HG03064 (cell line): ENCODE measurements around the gene ATP1A4.

Source experiments
- ATAC-seq: cut with Tn5 transposase; IDR thresholded peaks from one replicate; pipeline ENCODE4 v1.9.1; 2021; ENCODE audit warnings: low read depth; ENCODE audit not compliant: unreplicated experiment

Gene ATP1A4

DNA sequence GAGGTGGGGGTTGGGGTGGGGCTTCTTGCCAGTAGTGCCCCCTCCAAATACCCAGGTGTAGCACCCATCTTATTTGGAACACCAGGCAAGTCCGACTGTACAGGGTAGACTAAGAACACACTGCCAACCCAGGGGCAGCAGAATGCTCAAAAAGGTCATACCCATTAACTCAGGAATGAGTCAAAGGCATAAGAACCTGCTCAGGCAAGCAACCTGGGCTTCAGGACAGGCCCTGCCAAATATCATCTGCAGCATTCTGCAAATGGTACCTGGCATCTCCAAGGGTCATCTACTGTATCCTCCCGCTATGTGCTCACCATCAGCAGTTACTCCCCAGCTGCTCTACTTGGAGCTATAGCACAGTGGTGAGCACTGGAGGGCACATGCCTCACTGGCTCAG is 73.2 kb downstream of the ATP1A4 start:
- ATAC-seq = no peak

DNA sequence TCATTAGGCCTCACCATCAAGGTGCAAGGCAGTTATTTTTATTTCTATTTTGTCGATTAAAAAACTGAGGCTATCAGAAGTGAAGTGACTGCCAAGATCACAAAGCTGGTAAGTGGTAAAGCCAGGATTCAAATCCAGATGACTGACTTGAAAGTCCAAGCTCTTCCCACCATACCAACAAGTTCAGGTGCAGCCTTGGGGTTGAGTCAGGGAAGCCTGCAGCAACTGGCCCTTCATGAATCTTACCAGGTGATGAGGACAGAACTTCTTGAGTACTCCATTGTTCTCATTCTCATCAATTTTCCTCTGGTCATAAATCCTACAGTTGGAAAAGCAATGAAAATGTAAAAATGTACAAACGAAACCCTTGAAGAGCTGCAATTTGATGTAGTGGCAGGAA is 73.9 kb downstream of the ATP1A4 start:
- no peak for ATAC-seq

DNA sequence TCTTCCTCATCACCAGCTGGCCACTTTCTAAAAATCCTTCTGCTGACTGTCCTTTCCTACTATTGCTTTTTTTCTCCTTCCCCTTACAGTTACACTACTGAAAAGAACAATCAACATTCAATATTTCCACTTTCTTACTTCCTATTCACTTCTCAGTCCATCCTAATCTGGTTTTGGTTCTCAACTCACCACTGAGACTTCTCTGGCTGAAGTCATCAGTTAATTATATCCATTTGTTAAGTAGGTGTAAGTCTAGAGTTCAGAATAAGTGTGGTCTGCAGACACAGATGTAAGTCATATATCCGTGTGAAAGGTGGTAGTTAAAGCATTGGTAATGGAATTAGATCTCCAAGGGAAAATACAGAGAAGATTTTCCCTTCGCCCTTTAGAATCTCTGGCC is 75.2 kb downstream of the ATP1A4 start:
- no peak for ATAC-seq

DNA sequence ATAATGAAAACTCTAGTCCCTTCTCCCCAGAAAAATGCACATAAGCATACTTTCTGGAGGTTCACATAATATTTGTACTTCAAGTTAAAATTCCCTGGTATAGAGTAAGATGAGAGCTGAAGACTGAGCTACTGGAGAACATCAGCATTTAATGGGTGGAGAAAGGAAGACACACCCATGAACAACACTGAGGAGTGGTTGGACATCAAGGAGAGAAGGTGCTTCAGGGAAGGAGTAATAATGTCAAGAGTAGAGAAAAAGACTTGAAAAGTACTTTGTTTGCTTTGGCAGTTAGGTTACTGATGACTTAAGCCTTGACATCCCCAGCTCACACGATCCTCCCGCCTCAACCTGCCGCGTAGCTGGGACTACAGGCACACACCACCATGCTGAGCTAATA is 75.6 kb downstream of the ATP1A4 start:
- ATAC-seq = no peak

DNA sequence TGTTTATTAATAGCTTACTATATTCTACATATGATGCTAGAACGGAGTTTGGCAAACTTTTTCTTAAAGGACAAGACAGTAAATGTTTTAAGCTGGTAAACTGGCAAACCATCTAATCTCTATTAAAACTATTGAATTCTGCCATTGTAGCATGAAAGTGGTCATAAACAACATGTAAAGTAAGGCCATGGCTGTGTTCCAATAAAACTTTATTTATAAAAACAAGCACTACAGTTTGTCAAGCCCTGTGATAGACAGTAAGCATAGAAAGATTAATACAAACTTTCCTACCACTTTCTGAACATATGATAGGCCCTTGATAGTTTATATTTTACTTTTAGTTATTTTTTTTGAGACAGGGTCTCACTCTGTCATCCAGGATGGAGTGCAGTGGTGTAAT is 76.2 kb downstream of the ATP1A4 start:
- ATAC-seq = no peak

DNA sequence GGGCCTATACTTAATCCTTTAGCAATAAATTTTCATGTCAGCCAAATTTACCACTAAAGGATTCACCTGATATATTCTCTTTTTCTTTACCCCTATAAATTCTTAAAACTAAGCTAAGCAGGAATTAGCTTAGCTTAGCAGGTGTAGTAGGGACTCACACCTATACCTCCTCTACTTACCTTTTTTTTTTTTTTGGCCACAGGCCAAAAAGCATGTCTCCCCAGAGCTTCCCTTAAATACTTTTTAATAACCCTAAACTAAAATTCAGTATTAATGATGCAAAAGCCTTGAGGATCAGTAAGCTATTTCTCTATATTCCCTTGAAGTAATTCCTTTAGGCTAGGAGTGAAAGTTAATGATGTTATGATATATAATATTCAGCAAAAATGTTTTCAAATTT is 77.0 kb downstream of the ATP1A4 start:
- ATAC-seq = no peak

DNA sequence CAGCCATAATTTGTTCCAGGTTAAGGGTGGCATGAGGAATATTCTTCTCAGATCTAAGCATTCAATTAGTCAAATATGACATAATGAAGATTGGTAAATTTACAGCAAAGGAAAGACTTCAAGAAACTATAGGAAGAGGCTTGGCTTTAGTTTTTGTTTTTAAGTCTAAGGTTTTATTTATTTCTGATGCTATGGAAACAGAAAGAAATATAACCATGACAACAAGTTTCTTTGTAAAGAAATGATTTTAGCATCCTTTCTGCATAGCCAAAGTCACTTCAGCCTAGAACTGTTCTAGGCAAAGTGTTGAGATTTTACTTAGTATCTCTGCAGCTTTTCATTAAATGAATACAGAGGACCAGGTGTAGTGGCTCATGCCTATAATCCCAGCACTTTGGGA is 81.5 kb downstream of the ATP1A4 start:
- ATAC-seq = no peak
